Fibroblast of lung (primary cell): Measurements from ENCODE around the gene BET1. TPM values are rescaled to one million over a fixed set of nuclear protein-coding genes. Genes with fewer than 3 reads are reported as not detected.
A peak's percentile ranks its signal among the peaks of the same experiment; 100 is the strongest.

Experiments used
- DNase-seq, 2 donors: peaks; one replicate each; pipeline versions ENCODE4 v3.0.0 to v3.0.0-alpha.2; 2010; ENCODE audit warnings: low read depth in 2 of 2
- H2AFZ ChIP-seq: 2 replicates; pipeline ENCODE4 v1.5.1; 2012; ENCODE audit warnings: low read length, control low read depth, inconsistent platforms
- H3K27ac ChIP-seq: 2 replicates; pipeline ENCODE4 v1.5.1; 2011; ENCODE audit warnings: low read length, control low read depth; ENCODE audit not compliant: insufficient read depth
- H3K27me3 ChIP-seq: 2 replicates; pipeline ENCODE4 v1.5.1; 2011; ENCODE audit warnings: mild to moderate bottlenecking, low read length; ENCODE audit not compliant: control insufficient read depth, insufficient read depth
- H3K36me3 ChIP-seq: 2 replicates; pipeline ENCODE4 v1.5.1; 2011; ENCODE audit warnings: low read length; ENCODE audit not compliant: control insufficient read depth, insufficient read depth
- H3K4me1 ChIP-seq: 2 replicates; pipeline ENCODE4 v1.5.1; 2011; ENCODE audit warnings: low read length; ENCODE audit not compliant: control insufficient read depth, insufficient read depth; ENCODE audit errors: extremely low read depth
- H3K4me2 ChIP-seq: 2 replicates; pipeline ENCODE4 v1.5.1; 2011; ENCODE audit warnings: low read length, control low read depth; ENCODE audit not compliant: insufficient read depth; ENCODE audit errors: extremely low read depth
- H3K4me3 ChIP-seq, 4 experiments: fragments of 200-600 bp in 1 of 4; sonication (generic) in 1 of 4; replicated peaks in 1 of 4; 2 replicates each; pipeline ENCODE4 v1.5.1; 2011 to 2016; ENCODE audit warnings: low read length in 4 of 4, low read depth in 3 of 4, mild to moderate bottlenecking in 3 of 4, control low read depth in 2 of 4, inconsistent platforms in 1 of 4, mixed read lengths in 1 of 4; ENCODE audit not compliant: insufficient read depth in 1 of 4; ENCODE audit errors: control extremely low read depth in 1 of 4
- H3K79me2 ChIP-seq: 2 replicates; pipeline ENCODE4 v1.5.1; 2012; ENCODE audit warnings: mild to moderate bottlenecking, low read length, inconsistent platforms; ENCODE audit not compliant: control insufficient read depth, insufficient read depth
- H3K9ac ChIP-seq: 2 replicates; pipeline ENCODE4 v1.5.1; 2011; ENCODE audit warnings: mild to moderate bottlenecking, low read length, control low read depth; ENCODE audit not compliant: insufficient read depth
- H3K9me3 ChIP-seq: 2 replicates; pipeline ENCODE4 v1.5.1; 2012; ENCODE audit warnings: low read depth, low read length; ENCODE audit not compliant: control insufficient read depth, insufficient read depth
- H4K20me1 ChIP-seq: 2 replicates; pipeline ENCODE4 v1.5.1; 2011; ENCODE audit warnings: low read length; ENCODE audit not compliant: control insufficient read depth, insufficient read depth; ENCODE audit errors: extremely low read depth
- EZH2 ChIP-seq: IDR thresholded peaks from 2 replicates; pipeline ENCODE4 v1.5.1; 2012; ENCODE audit warnings: low read length, control low read depth, mild to moderate bottlenecking; ENCODE audit errors: missing control alignments
- polyA plus RNA-seq, 2 donors: library from polyadenylated mRNA; depleted of rRNA in 1 of 2; stranded (reverse) in 1 of 2; unstranded in 1 of 2; fragments of >200 nt; gene quantifications; 2 replicates each; pipeline ENCODE4 v1.2.1, GENCODE V29; 2011 to 2012; ENCODE audit warnings: missing spikeins in 1 of 2
- total RNA-seq: library from RNA; depleted of rRNA; stranded (reverse); fragments of >200 nt; gene quantifications from 2 replicates; pipeline ENCODE4 v1.2.1, GENCODE V29; 2014
- TF ChIP-seq, protein P1 (sequence below), 2 donors: IDR thresholded peaks in 1 of 2; conservative IDR thresholded peaks in 1 of 2; 1 replicate in 1 of 2; 2 replicates in 1 of 2; pipeline ENCODE4 v1.5.1; 2011 to 2012; ENCODE audit warnings: low read length in 2 of 2, control low read depth in 1 of 2, inconsistent platforms in 1 of 2, low read depth in 1 of 2, mild to moderate bottlenecking in 1 of 2

BET1 gene
- total and polyA plus RNA-seq, 2 donors (not counting 1 experiment from before 2014, with no cell fraction given), result 40.3 to 52.5 TPM

DNA sequence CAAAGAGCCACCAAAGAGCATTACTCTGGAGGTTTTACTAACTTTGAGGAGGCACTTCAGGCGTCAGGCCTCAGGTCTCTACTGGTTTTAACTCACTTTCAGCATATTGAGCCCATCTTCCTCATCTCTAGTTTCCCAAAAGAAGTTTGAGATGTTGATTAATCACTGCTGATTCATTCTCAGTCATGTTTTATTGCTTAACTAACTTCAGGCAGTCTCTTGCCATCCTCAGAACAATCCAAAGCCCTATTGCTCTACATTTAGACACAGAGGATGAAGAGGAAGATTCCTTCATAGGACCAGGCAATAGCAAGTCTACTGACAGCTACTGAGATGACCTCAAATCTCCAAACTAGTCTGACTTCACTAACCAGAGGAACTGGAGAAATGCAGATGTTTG lies 39.1 kb upstream of the BET1 start:
- TF ChIP-seq, protein P1, sequence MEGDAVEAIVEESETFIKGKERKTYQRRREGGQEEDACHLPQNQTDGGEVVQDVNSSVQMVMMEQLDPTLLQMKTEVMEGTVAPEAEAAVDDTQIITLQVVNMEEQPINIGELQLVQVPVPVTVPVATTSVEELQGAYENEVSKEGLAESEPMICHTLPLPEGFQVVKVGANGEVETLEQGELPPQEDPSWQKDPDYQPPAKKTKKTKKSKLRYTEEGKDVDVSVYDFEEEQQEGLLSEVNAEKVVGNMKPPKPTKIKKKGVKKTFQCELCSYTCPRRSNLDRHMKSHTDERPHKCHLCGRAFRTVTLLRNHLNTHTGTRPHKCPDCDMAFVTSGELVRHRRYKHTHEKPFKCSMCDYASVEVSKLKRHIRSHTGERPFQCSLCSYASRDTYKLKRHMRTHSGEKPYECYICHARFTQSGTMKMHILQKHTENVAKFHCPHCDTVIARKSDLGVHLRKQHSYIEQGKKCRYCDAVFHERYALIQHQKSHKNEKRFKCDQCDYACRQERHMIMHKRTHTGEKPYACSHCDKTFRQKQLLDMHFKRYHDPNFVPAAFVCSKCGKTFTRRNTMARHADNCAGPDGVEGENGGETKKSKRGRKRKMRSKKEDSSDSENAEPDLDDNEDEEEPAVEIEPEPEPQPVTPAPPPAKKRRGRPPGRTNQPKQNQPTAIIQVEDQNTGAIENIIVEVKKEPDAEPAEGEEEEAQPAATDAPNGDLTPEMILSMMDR (conservative IDR thresholded peaks at IDR 0.05 in 1 of 2, IDR thresholded peaks at IDR 0.05 in 1 of 2; ENCODE audit: low read depth in 1 of 2, low read length in 2 of 2), result no peak
- no peak for TF ChIP-seq EZH2
- H2AFZ ChIP-seq, result no peak overlapping the region
- H3K4me3 ChIP-seq, result no peak overlapping the region
- peak; percentile 55 to 82 for DNase-seq
- H3K27me3 ChIP-seq, result no peaks in the 10 kb centered on the region
- H4K20me1 ChIP-seq, result no peaks in the 10 kb centered on the region
- peaks cover 6% of the 10 kb centered on the region for H3K4me1 ChIP-seq
- no peak overlapping the region for H3K27ac ChIP-seq
- H3K4me2 ChIP-seq, result no peak overlapping the region
- no peaks in the 10 kb centered on the region for H3K9me3 ChIP-seq
- H3K79me2 ChIP-seq, result no peaks in the 10 kb centered on the region
- no peak overlapping the region for H3K9ac ChIP-seq
- no peaks in the 10 kb centered on the region for H3K36me3 ChIP-seq

DNA sequence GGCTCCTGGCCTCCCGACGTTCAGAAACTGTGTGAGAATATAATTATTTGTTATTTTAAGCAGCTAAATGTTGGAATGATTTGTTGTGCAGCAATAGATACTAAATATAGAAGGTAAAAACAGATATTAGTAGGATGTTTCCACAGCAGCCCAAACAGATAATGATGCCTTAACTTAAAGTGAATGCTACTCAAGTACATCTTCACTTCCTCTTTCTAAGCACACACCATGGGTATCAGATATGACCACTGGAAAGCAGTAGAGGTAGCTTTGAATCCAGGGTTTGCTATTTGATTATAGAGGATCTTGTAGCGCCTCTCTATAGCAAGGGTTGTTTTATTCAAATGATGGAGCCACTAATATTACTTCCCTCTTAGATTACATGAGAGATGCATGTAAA lies 38.2 kb upstream of the BET1 start:
- Histone ChIP-seq H2AFZ (no peak overlapping the region), H3K9me3 (no peaks in the 10 kb centered on the region), H3K27ac (no peak overlapping the region), H3K4me3 (no peak overlapping the region), H3K9ac (no peak overlapping the region), H3K79me2 (no peaks in the 10 kb centered on the region), H3K4me1 (peaks cover 6% of the 10 kb centered on the region), H3K4me2 (no peak overlapping the region), H3K27me3 (no peaks in the 10 kb centered on the region), H4K20me1 (no peaks in the 10 kb centered on the region), H3K36me3 (no peaks in the 10 kb centered on the region)
- DNase-seq, result no peak
- TF ChIP-seq, protein P1 (conservative IDR thresholded peaks at IDR 0.05 in 1 of 2, IDR thresholded peaks at IDR 0.05 in 1 of 2; ENCODE audit: low read depth in 1 of 2, low read length in 2 of 2), result no peak
- no peak for TF ChIP-seq EZH2

DNA sequence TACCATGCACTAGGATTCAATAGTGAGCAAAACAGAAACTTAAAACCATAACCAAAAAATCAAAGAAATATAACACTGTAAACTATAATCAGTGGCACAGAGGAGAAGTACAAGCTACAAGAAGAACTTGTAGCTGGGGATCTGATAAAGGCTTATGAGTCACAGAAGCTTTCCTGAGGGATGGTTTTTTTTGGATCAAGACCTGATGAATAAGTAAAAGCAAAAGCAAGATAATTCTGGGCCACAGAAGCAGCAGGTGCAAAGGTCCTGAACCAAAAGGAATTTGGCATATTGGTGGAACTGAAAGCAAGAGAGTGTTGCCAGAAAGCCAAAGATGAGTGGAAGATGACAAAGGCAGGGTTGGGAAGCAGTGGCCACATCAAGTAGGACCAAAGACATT lies 37.4 kb upstream of the BET1 start:
- DNase-seq, result peak; percentile 74 to 95
- Histone ChIP-seq H3K79me2 (no peaks in the 10 kb centered on the region), H3K4me1 (peaks cover 6% of the 10 kb centered on the region), H4K20me1 (no peaks in the 10 kb centered on the region), H3K4me3 (no peak overlapping the region), H2AFZ (no peak overlapping the region), H3K27me3 (no peaks in the 10 kb centered on the region), H3K9me3 (no peaks in the 10 kb centered on the region), H3K4me2 (no peak overlapping the region), H3K9ac (no peak overlapping the region), H3K27ac (no peak overlapping the region), H3K36me3 (no peaks in the 10 kb centered on the region)
- no peak for TF ChIP-seq EZH2
- TF ChIP-seq, protein P1 (conservative IDR thresholded peaks at IDR 0.05 in 1 of 2, IDR thresholded peaks at IDR 0.05 in 1 of 2; ENCODE audit: low read depth in 1 of 2, low read length in 2 of 2), result no peak
